ENCODE results near the gene CNKSR2. TPM values are rescaled to one million over a fixed set of nuclear protein-coding genes. Genes with fewer than 3 reads are reported as not detected.

CNKSR2 gene
- total RNA-seq, 1 donor from 2014 or later = 1.7 TPM

- Mint-ChIP-seq H3K27me3 (ENCODE audit: low read depth) (no peaks in the 10 kb centered on the region), H3K27ac (ENCODE audit: unreplicated experiment) (peak overlapping the region; percentile 58), H3K36me3 (ENCODE audit: low read depth) (no peaks in the 10 kb centered on the region), H3K4me1 (ENCODE audit: low read depth) (peaks cover 26% of the 10 kb centered on the region), H3K9me3 (ENCODE audit: low read depth) (no peaks in the 10 kb centered on the region), H3K4me3 (ENCODE audit: unreplicated experiment) (no peak overlapping the region)
- no peak for DNase-seq (ENCODE audit: low spot score)
- TF ChIP-seq CTCF (IDR thresholded peaks at IDR 0.05) = no peak
Measured at GRCh38 chrX:21612154-21612553, 237.9 kb downstream of the CNKSR2 start.

- Mint-ChIP-seq H3K9me3 (ENCODE audit: low read depth) (no peaks in the 10 kb centered on the region), H3K27ac (ENCODE audit: unreplicated experiment) (no peak overlapping the region), H3K36me3 (ENCODE audit: low read depth) (no peaks in the 10 kb centered on the region), H3K27me3 (ENCODE audit: low read depth) (no peaks in the 10 kb centered on the region), H3K4me1 (ENCODE audit: low read depth) (peaks cover 33% of the 10 kb centered on the region), H3K4me3 (ENCODE audit: unreplicated experiment) (no peak overlapping the region)
- no peak for TF ChIP-seq CTCF (IDR thresholded peaks at IDR 0.05)
- no peak for DNase-seq (ENCODE audit: low spot score)
Measured at GRCh38 chrX:21616386-21616785, 242.2 kb downstream of the CNKSR2 start.

GRCh38 chrX:21620234-21620633 is 246.0 kb downstream of the CNKSR2 start:
- Mint-ChIP-seq H3K4me1 (ENCODE audit: low read depth) (peaks cover 26% of the 10 kb centered on the region), H3K27me3 (ENCODE audit: low read depth) (no peaks in the 10 kb centered on the region), H3K27ac (ENCODE audit: unreplicated experiment) (no peak overlapping the region), H3K9me3 (ENCODE audit: low read depth) (no peaks in the 10 kb centered on the region), H3K4me3 (ENCODE audit: unreplicated experiment) (no peak overlapping the region), H3K36me3 (ENCODE audit: low read depth) (no peaks in the 10 kb centered on the region)
- no peak for TF ChIP-seq CTCF (IDR thresholded peaks at IDR 0.05)
- DNase-seq (ENCODE audit: low spot score) = no peak

GRCh38 chrX:21623778-21624501 is 249.7 kb downstream of the CNKSR2 start:
- no peak overlapping the region for H3K4me3 Mint-ChIP-seq (ENCODE audit: unreplicated experiment)
- H3K36me3 Mint-ChIP-seq (ENCODE audit: low read depth) = no peaks in the 10 kb centered on the region
- no peaks in the 10 kb centered on the region for H3K27me3 Mint-ChIP-seq (ENCODE audit: low read depth)

GRCh38 chrX:21632027-21632426 is 257.8 kb downstream of the CNKSR2 start:
- no peak for DNase-seq (ENCODE audit: low spot score)
- no peak overlapping the region for H3K27ac Mint-ChIP-seq (ENCODE audit: unreplicated experiment)
- TF ChIP-seq CTCF (IDR thresholded peaks at IDR 0.05) = no peak
- peaks cover 4% of the 10 kb centered on the region for H3K4me1 Mint-ChIP-seq (ENCODE audit: low read depth)
- no peak overlapping the region for H3K4me3 Mint-ChIP-seq (ENCODE audit: unreplicated experiment)
- peaks cover 8% of the 10 kb centered on the region for H3K9me3 Mint-ChIP-seq (ENCODE audit: low read depth)
- no peaks in the 10 kb centered on the region for H3K27me3 Mint-ChIP-seq (ENCODE audit: low read depth)
- no peaks in the 10 kb centered on the region for H3K36me3 Mint-ChIP-seq (ENCODE audit: low read depth)

More at GRCh38 chrX:21623778-21624501, 249.7 kb downstream of the CNKSR2 start:
- Mint-ChIP-seq H3K27ac (ENCODE audit: unreplicated experiment) (no peak overlapping the region), H3K4me1 (ENCODE audit: low read depth) (peaks cover 21% of the 10 kb centered on the region), H3K9me3 (ENCODE audit: low read depth) (peaks cover 1% of the 10 kb centered on the region)
- TF ChIP-seq CTCF (IDR thresholded peaks at IDR 0.05) = no peak
- no peak for DNase-seq (ENCODE audit: low spot score)

All from chondrocyte (in vitro differentiated cells).